Spleen (tissue), 7 donors: ENCODE measurements around the gene ZCCHC7.

ENCODE experiments used
- POLR2A ChIP-seq, 3 donors: fragments of 450-650 bp; IDR thresholded peaks; one replicate each; pipeline ENCODE4 v1.5.1; 2017; ENCODE audit warnings: antibody characterized with exemption in 3 of 3, mild to moderate bottlenecking in 1 of 3
- TF ChIP-seq, protein P1 (sequence below), 11 experiments: fragments of 200-600 bp in 7 of 11; fragments of 450-650 bp in 4 of 11; sonication (generic) in 4 of 11; IDR thresholded peaks in 8 of 11; conservative IDR thresholded peaks in 3 of 11; 1 replicate in 7 of 11; 2 replicates in 4 of 11; pipeline versions ENCODE4 v1.4.0 to v1.8.0; 2016 to 2021; ENCODE audit warnings: antibody characterized with exemption in 11 of 11, inconsistent platforms in 4 of 11, mild to moderate bottlenecking in 1 of 11
- donor health status: DM: no; HTN: no; CAD: no; lungs with moderate emphysema.
- donor health status: DM: no; HTN: no; CAD: no.
- donor health status: DM: no; HTN: no; CAD: no.

DNA sequence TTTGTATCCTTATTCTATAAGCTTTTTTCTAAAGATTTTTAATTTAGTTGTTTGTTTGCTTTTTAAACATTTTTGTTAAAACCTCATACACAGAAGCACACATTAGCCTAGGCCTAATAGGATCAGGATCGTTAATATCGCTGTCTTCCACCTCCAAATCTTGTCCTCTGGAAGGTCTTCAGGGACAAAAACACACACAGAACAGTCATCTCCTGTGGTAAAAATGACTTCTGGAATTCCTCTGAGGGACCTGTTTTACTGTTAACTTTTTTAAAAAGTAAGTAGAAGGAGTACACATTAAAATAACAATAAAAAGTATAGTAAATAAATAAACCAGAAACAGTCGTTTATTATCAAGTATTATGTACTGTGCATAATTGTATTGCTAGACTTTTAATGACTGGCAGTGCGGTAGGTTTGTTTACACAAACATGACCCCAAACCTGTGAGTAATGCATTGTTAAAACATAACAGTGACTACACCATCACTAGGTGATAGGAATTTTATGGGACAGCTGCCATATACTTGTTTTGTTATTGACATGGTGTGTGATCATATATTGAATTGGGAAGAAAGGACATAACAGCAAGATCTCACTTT, 109.6 kb downstream of the ZCCHC7 start:
- TF ChIP-seq, protein P1, sequence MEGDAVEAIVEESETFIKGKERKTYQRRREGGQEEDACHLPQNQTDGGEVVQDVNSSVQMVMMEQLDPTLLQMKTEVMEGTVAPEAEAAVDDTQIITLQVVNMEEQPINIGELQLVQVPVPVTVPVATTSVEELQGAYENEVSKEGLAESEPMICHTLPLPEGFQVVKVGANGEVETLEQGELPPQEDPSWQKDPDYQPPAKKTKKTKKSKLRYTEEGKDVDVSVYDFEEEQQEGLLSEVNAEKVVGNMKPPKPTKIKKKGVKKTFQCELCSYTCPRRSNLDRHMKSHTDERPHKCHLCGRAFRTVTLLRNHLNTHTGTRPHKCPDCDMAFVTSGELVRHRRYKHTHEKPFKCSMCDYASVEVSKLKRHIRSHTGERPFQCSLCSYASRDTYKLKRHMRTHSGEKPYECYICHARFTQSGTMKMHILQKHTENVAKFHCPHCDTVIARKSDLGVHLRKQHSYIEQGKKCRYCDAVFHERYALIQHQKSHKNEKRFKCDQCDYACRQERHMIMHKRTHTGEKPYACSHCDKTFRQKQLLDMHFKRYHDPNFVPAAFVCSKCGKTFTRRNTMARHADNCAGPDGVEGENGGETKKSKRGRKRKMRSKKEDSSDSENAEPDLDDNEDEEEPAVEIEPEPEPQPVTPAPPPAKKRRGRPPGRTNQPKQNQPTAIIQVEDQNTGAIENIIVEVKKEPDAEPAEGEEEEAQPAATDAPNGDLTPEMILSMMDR (IDR thresholded peaks at IDR 0.05 in 8 of 11, conservative IDR thresholded peaks at IDR 0.05 in 3 of 11), result no peak
- no peak for TF ChIP-seq POLR2A (IDR thresholded peaks at IDR 0.05)
